LNCaP clone FGC (cell line): ENCODE data around the gene RSPO1.

Experiments used
- DNase-seq: peaks from one replicate; pipeline ENCODE4 v3.0.0-alpha.2; 2011; ENCODE audit warnings: low read depth
- H3K4me3 ChIP-seq: 2 replicates; pipeline ENCODE4 v1.5.1; 2011; ENCODE audit warnings: mild to moderate bottlenecking, low read depth, low read length, control low read depth
- CTCF ChIP-seq: IDR thresholded peaks from 2 replicates; pipeline ENCODE4 v1.5.1; 2012; ENCODE audit warnings: mild to moderate bottlenecking; ENCODE audit not compliant: control insufficient read depth, insufficient read depth; ENCODE audit errors: extremely low read depth

RSPO1 gene

DNA sequence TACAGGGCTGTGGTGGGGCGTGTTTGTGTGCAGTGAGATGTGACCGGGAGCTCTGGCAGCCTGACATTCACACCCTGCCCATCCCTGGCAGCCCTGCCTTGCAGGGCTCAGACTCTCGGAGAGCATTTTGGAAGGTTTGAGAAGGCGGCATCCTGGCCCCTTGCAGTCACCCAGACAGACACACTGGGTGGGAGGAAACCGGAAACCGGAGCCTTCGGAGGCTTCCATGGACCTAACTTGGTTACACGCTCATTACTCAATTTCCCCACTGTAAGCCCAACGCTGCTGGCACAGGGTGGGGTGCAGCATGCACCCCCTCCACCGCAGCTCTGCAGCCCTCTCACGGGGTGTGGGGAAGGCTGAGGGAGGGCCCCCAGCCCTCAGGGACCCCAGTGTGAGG is 22.2 kb upstream of the RSPO1 start:
- TF ChIP-seq CTCF = no peak
- DNase-seq = no peak
- no peak overlapping the region for H3K4me3 ChIP-seq

- DNase-seq = no peak
- no peak overlapping the region for H3K4me3 ChIP-seq
- no peak for TF ChIP-seq CTCF
Observed at GRCh38 chr1:37656026-37656425, 21.3 kb upstream of the RSPO1 start.

DNA sequence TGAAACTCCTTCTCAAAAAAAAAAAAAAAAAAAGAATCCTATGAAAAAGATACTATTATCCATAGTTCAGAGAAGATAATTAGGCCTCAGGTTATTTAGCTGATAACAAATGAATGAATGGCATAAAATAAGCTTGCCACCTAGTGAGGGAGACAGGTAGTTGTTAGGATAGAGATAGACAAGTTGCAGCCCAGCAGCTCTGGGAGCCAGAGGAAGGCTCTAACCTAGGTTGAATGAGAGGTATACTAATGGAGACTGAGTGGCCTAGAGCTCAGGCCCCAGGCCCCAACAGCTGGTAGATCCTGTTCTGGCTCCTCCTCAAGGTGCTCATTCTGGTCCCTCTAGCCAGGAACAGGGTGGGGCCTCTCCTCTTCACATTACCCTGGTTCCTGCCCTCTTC is 20.6 kb upstream of the RSPO1 start:
- peak; percentile 35 for TF ChIP-seq CTCF
- no peak overlapping the region for H3K4me3 ChIP-seq
- no peak for DNase-seq

- DNase-seq = peak; percentile 14
- no peak for TF ChIP-seq CTCF
- H3K4me3 ChIP-seq = no peak overlapping the region
Observed at GRCh38 chr1:37653906-37654305, 19.2 kb upstream of the RSPO1 start.

DNA sequence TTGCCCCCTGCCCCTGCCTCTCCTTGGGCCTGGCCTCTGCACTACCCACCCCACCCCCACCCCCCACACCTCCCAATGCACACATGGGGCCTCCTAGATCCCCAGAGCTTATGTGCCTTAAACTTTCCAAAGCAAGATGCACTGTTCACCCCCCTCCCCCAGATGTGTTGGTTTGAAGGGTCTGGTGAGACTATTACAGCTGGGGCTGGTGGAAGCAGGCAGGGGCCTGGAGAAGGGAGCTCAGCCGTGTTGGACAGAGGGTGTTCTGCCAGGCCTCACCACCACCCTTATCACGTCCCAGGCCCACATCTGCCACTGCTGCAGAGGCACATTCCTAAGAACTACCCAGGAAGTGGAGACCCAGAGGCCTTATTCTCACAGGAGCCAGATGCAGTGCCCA is 18.3 kb upstream of the RSPO1 start:
- no peak overlapping the region for H3K4me3 ChIP-seq
- TF ChIP-seq CTCF = no peak
- no peak for DNase-seq

DNA sequence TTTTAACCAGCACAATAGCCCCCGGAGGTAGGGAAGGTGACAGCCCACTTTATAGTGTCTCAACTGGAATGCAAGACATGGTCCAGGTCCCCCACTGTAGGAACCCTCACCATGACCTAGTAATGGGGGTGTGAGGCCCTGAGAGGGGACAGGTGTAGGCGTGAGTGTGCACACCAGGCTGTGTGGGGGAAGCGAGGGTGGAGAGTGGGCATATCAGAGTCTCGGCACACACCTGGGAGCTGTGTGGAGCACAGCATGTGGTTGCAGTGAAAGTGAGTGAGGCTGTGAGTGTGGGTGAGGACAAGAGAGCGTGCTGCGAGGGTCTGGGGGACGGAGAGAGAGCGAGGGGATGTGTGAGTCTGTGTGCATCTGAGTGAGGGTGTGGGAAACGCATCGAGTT is 17.1 kb upstream of the RSPO1 start:
- H3K4me3 ChIP-seq = no peak overlapping the region
- no peak for TF ChIP-seq CTCF
- no peak for DNase-seq

GRCh38 chr1:37650721-37651120 is 16.0 kb upstream of the RSPO1 start:
- TF ChIP-seq CTCF = no peak
- no peak for DNase-seq
- H3K4me3 ChIP-seq = no peak overlapping the region
